Measurements from ENCODE around the gene ZNF385D.

The ZNF385D gene

DNA sequence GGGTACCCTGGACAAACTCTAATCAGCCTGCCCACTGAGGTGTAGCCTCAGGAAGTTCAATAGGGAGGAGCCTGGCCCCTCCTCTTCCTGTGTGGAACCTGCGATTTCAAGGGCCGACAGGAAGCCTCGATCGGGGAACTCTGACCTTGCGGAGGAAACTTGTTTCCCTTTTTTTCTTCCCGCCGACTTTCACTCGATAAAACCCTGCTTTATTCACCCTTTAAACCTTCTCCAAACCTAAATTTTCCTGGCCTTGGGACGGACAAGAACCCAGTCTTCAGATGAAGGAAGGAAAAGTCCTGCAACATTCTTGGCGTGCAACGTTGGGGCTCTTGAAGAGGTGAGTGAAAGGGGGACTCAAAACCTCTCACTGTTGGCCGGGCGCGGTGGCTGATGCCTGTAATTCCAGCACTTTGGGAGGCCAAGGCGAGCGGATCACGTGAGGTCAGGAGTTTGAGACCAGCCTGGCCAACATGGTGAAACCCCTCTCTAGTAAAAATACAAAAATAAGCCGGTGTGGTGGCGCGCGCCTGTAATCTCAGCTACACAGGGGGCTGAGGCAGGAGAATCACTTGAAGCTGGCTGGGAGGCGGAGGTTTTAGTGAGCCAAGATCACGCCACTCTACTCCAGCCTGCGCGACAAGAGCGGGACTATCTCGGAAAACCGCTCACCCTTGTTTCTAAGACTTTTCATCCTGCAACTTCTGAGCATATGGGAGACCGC is 208.2 kb downstream of the ZNF385D start:
- no peak for DNase-seq (ENCODE audit: extremely low read depth, insufficient read length)
- Histone ChIP-seq H3K27me3 (replicated peaks; ENCODE audit: control insufficient read depth, insufficient read depth, low read length) (no peaks in the 10 kb centered on the region), H3K4me3 (replicated peaks; ENCODE audit: low read depth, low read length) (no peak overlapping the region), H3K36me3 (ENCODE audit: control insufficient read depth, insufficient read depth, low read length) (no peaks in the 10 kb centered on the region)
- TF ChIP-seq, protein P1, sequence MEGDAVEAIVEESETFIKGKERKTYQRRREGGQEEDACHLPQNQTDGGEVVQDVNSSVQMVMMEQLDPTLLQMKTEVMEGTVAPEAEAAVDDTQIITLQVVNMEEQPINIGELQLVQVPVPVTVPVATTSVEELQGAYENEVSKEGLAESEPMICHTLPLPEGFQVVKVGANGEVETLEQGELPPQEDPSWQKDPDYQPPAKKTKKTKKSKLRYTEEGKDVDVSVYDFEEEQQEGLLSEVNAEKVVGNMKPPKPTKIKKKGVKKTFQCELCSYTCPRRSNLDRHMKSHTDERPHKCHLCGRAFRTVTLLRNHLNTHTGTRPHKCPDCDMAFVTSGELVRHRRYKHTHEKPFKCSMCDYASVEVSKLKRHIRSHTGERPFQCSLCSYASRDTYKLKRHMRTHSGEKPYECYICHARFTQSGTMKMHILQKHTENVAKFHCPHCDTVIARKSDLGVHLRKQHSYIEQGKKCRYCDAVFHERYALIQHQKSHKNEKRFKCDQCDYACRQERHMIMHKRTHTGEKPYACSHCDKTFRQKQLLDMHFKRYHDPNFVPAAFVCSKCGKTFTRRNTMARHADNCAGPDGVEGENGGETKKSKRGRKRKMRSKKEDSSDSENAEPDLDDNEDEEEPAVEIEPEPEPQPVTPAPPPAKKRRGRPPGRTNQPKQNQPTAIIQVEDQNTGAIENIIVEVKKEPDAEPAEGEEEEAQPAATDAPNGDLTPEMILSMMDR (IDR thresholded peaks at IDR 0.05; ENCODE audit: insufficient read depth, low read length, poor library complexity, severe bottlenecking): no peak

DNA sequence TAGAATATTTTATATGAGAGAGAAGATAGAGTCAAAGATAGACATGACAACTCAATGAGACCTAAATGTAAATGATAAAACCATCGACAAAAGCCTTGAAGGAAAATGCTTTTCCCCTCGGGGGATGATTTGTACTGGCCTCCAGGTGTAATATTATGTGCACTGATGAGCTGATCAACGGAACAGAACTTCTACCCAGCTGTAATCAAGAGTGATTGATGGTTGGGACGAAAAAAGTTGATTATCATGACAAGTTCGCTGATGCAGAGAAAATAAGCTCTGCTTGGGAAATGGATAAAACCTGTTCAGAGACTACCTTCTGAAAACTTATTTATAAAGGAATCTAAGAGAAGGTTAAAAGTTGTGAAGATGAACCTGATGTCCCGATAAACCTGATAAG is 210.7 kb downstream of the ZNF385D start:
- Histone ChIP-seq H3K4me3 (replicated peaks; ENCODE audit: low read depth, low read length) (no peak overlapping the region), H3K36me3 (ENCODE audit: control insufficient read depth, insufficient read depth, low read length) (no peaks in the 10 kb centered on the region), H3K27me3 (replicated peaks; ENCODE audit: control insufficient read depth, insufficient read depth, low read length) (no peaks in the 10 kb centered on the region)
- no peak for DNase-seq (ENCODE audit: extremely low read depth, insufficient read length)
- TF ChIP-seq, protein P1 (IDR thresholded peaks at IDR 0.05; ENCODE audit: insufficient read depth, low read length, poor library complexity, severe bottlenecking): no peak

DNA sequence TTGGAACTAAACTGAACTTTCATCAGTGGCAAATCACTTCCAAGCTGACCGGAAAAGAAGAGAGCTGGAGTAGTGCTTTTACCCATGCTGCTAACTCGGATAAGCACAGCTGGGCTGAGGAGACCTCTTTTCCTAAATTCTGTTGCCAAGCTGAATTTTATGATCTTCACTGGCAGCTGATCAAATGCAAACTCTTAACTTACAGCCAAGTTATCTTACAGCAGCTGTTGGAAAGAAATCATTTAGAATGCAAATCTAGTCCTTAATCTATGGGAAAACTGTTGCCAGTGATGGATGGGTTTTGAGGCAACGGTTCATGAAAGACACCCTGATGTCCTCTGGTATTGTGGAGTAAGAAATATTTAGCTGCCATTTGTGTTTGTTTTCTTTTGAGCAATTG is 216.5 kb downstream of the ZNF385D start:
- Histone ChIP-seq H3K27me3 (replicated peaks; ENCODE audit: control insufficient read depth, insufficient read depth, low read length) (no peaks in the 10 kb centered on the region), H3K36me3 (ENCODE audit: control insufficient read depth, insufficient read depth, low read length) (no peaks in the 10 kb centered on the region), H3K4me3 (replicated peaks; ENCODE audit: low read depth, low read length) (no peak overlapping the region)
- no peak for DNase-seq (ENCODE audit: extremely low read depth, insufficient read length)
- TF ChIP-seq, protein P1 (IDR thresholded peaks at IDR 0.05; ENCODE audit: insufficient read depth, low read length, poor library complexity, severe bottlenecking): no peak

DNA sequence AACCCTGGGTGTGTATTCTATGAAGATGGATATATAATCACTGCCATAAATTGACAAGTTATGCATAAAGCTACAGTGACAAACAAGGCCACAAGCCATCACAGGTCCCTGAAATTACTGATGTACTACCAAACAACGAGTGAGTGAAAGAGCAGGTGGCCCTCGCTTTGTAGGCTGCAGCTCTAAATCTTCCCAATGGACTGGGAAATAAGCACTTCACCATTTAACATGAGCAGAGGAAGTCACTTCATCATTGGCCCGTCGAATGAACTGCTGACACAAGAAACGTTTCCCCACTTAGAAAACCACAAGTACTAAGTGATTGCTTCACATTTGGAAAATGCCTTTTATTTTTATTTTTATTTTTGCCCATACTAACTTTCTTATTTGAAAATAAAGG is 218.0 kb downstream of the ZNF385D start:
- TF ChIP-seq, protein P1 (IDR thresholded peaks at IDR 0.05; ENCODE audit: insufficient read depth, low read length, poor library complexity, severe bottlenecking): no peak
- Histone ChIP-seq H3K27me3 (replicated peaks; ENCODE audit: control insufficient read depth, insufficient read depth, low read length) (no peaks in the 10 kb centered on the region), H3K36me3 (ENCODE audit: control insufficient read depth, insufficient read depth, low read length) (no peaks in the 10 kb centered on the region), H3K4me3 (replicated peaks; ENCODE audit: low read depth, low read length) (no peak overlapping the region)
- DNase-seq (ENCODE audit: extremely low read depth, insufficient read length): no peak

DNA sequence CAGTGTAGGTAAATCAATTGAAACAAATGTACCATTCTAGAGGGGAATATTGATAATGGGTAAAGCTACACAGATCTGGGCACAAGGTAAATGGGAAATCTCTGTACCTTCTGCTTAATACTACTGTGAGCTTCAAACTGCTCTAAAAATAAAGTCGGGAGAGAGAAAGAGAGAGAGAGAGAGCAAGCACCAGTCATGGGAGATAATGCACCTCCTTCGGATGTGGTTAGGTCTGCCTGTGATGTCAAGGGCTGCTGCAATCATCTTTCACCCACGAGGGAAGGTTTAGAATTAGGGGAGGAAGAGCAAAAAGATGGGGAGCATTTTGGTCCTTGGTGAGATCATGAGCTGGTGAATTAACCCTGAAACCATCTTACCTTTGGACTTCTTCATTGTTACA is 219.1 kb downstream of the ZNF385D start:
- Histone ChIP-seq H3K4me3 (replicated peaks; ENCODE audit: low read depth, low read length) (no peak overlapping the region), H3K27me3 (replicated peaks; ENCODE audit: control insufficient read depth, insufficient read depth, low read length) (no peaks in the 10 kb centered on the region), H3K36me3 (ENCODE audit: control insufficient read depth, insufficient read depth, low read length) (no peaks in the 10 kb centered on the region)
- TF ChIP-seq, protein P1 (IDR thresholded peaks at IDR 0.05; ENCODE audit: insufficient read depth, low read length, poor library complexity, severe bottlenecking): no peak
- DNase-seq (ENCODE audit: extremely low read depth, insufficient read length): no peak

Measured in GM06990 (cell line).